GM12878 (cell line): Measurements from ENCODE around the gene ME3. TPM values are rescaled to one million over a fixed set of nuclear protein-coding genes. Genes with fewer than 3 reads are reported as not detected.

Source experiments
- ATAC-seq: fragments of 200-7000 bp; cut with Tn5 transposase; 3 replicates; pipeline ENCODE4 v1.9.1; 2020; ENCODE audit warnings: mild to moderate bottlenecking, moderate library complexity
- BruUV-seq: library from RNA; stranded (reverse); fragments of 400-500 nt; replicated peaks from 2 replicates; lab custom pipeline; 2021; lab: Mats Ljungman, UMichigan
- CTCF ChIA-PET: fragments of 300-600 bp; sonication (Branson Sonifier 250); formaldehyde crosslinking; extraction: SDS; loops from one replicate; lab custom pipeline; 2021; ENCODE audit warnings: inconsistent platforms; lab: Yijun Ruan, JAX
- POLR2A ChIA-PET: fragments of 350-600 bp; formaldehyde crosslinking; extraction: SDS; loops from one replicate; lab custom pipeline; 2021; ENCODE audit warnings: inconsistent platforms; lab: Charles Lee
- RAD21 ChIA-PET: fragments of 300-600 bp; sonication (Branson Sonifier 250); formaldehyde crosslinking; loops from one replicate; lab custom pipeline; 2023; ENCODE audit warnings: antibody characterized with exemption; ENCODE audit not compliant: unreplicated experiment; lab: Charles Lee
- SMC1A ChIA-PET: fragments of 300-600 bp; sonication (Branson Sonifier 250); formaldehyde crosslinking; loops from one replicate; lab custom pipeline; 2023; ENCODE audit not compliant: unreplicated experiment, uncharacterized antibody; lab: Charles Lee
- DNase-seq: peaks from one replicate; pipeline ENCODE4 v3.0.0-alpha.2; 2011; ENCODE audit warnings: low read depth, low spot score
- FAIRE-seq: peaks from 3 replicates; lab custom pipeline; 2011; peaks lifted over from hg19 to GRCh38; lab: Jason Lieb, UNC
- H2AFZ ChIP-seq: 2 replicates; pipeline ENCODE4 v1.6.0; 2011; ENCODE audit warnings: low read depth, low read length, control low read depth; ENCODE audit not compliant: control insufficient read depth
- H3K27ac ChIP-seq: 2 replicates; pipeline ENCODE4 v1.5.1; 2011; ENCODE audit warnings: control low read depth; ENCODE audit not compliant: control insufficient read depth, insufficient read depth
- H3K27me3 ChIP-seq, 2 experiments: replicated peaks in 1 of 2; 2 replicates each; pipeline versions ENCODE4 v1.6.0 to v1.6.1; 2011; ENCODE audit warnings: low read length in 1 of 2; ENCODE audit not compliant: control insufficient read depth in 2 of 2, insufficient read depth in 2 of 2
- H3K36me3 ChIP-seq, 2 experiments: 2 replicates each; pipeline ENCODE4 v1.5.1; 2011; ENCODE audit warnings: low read length in 1 of 2; ENCODE audit not compliant: control insufficient read depth in 2 of 2, insufficient read depth in 2 of 2
- H3K4me1 ChIP-seq: 2 replicates; pipeline ENCODE4 v1.6.1; 2011; ENCODE audit warnings: mild to moderate bottlenecking, low read length, moderate library complexity, mixed read lengths; ENCODE audit not compliant: control insufficient read depth, insufficient read depth
- H3K4me2 ChIP-seq: 2 replicates; pipeline ENCODE4 v1.6.0; 2011; ENCODE audit warnings: control low read depth; ENCODE audit not compliant: control insufficient read depth, insufficient read depth
- H3K4me3 ChIP-seq: fragments of 200-600 bp; sonication (generic); 2 replicates; pipeline ENCODE4 v1.5.1; 2016
- H3K79me2 ChIP-seq: 2 replicates; pipeline ENCODE4 v1.6.0; 2011; ENCODE audit warnings: low read length; ENCODE audit not compliant: control insufficient read depth, insufficient read depth
- H3K9ac ChIP-seq: 2 replicates; pipeline ENCODE4 v1.8.0; 2011; ENCODE audit warnings: low read length, control low read depth, mixed read lengths; ENCODE audit not compliant: control insufficient read depth, insufficient read depth
- H3K9me3 ChIP-seq: replicated peaks from 3 replicates; pipeline ENCODE4 v1.5.1; 2011; ENCODE audit warnings: mild to moderate bottlenecking, low read length; ENCODE audit not compliant: control insufficient read depth, insufficient read depth
- H4K20me1 ChIP-seq: 2 replicates; pipeline ENCODE4 v1.6.0; 2011; ENCODE audit not compliant: control insufficient read depth, insufficient read depth
- BCLAF1 ChIP-seq: fragments of 450-650 bp; IDR thresholded peaks from 2 replicates; pipeline ENCODE4 v1.6.1; 2017; ENCODE audit warnings: antibody characterized with exemption, mild to moderate bottlenecking, moderate library complexity
- CTCF ChIP-seq, 3 experiments: IDR thresholded peaks in 2 of 3; conservative IDR thresholded peaks in 1 of 3; 2 replicates each; pipeline ENCODE4 v1.5.1; 2011; ENCODE audit warnings: low read depth in 3 of 3, low read length in 3 of 3, mild to moderate bottlenecking in 3 of 3, control low read depth in 2 of 3, moderate library complexity in 2 of 3, inconsistent platforms in 1 of 3, mixed read lengths in 1 of 3; ENCODE audit not compliant: control insufficient read depth in 2 of 3, insufficient read depth in 1 of 3; ENCODE audit errors: extremely low read depth in 1 of 3
- JUND ChIP-seq: IDR thresholded peaks from 2 replicates; pipeline ENCODE4 v1.6.1; 2012; ENCODE audit warnings: low read depth, mild to moderate bottlenecking, low read length, improper control_type of control experiment, moderate library complexity
- KDM1A ChIP-seq: fragments of 200-600 bp; sonication (generic); IDR thresholded peaks from 2 replicates; pipeline ENCODE4 v1.6.1; 2016; ENCODE audit warnings: borderline replicate concordance
- MLLT1 ChIP-seq: fragments of 450-650 bp; IDR thresholded peaks from 2 replicates; pipeline ENCODE4 v1.6.1; 2016; ENCODE audit warnings: mild to moderate bottlenecking
- NR2C2 ChIP-seq: IDR thresholded peaks from 2 replicates; pipeline ENCODE4 v1.6.1; 2011; ENCODE audit warnings: borderline replicate concordance, low read depth; ENCODE audit not compliant: control insufficient read depth, insufficient read length
- TBL1XR1 ChIP-seq: IDR thresholded peaks from 2 replicates; pipeline ENCODE4 v1.6.1; 2012; ENCODE audit warnings: low read depth, low read length, improper control_type of control experiment
- WGBS: methylation state at CpG from one replicate; pipeline ENCODE4 v1.1.6; 2016; ENCODE audit warnings: low lambda C conversion rate; ENCODE audit not compliant: insufficient replicate concordance, insufficient coverage; ENCODE audit errors: missing lambda C conversion rate; 5-methylcytosine and 5-hydroxymethylcytosine counted together
- in situ Hi-C: fragments of 300-500 bp; cut with MboI; formaldehyde crosslinking; loops from 9 replicates; pipeline ENCODE4 v1.14.3; 2018; ENCODE audit warnings: mixed read lengths
- intact Hi-C: fragments of 100-400 bp; cut with micrococcal nuclease; formaldehyde crosslinking; loops from one replicate; pipeline ENCODE4 v1.14.2; 2022; ENCODE audit not compliant: unreplicated experiment
- polyA plus RNA-seq, 11 experiments: library from polyadenylated mRNA; depleted of rRNA in 4 of 11; unstranded in 6 of 11; stranded (reverse) in 5 of 11; fragments of >200 nt; fragmentation: Nextera tagmentation in 4 of 11; fragmentation: Illumina TruSeq in 1 of 11; extraction: Ambion mirVana in 4 of 11; extraction: Trizol in 1 of 11; gene quantifications; 1 replicate in 1 of 11; 2 replicates in 10 of 11; pipeline versions ENCODE4 v1.2.1 to v1.2.3, GENCODE V29; 2011 to 2016; ENCODE audit warnings: inconsistent platforms in 2 of 11, missing spikeins in 2 of 11, low read depth in 1 of 11
- total RNA-seq, 4 experiments: library from RNA; depleted of rRNA in 3 of 4; stranded (reverse); fragments of >200 nt in 3 of 4; fragmentation: Illumina TruSeq in 1 of 4; extraction: Trizol in 1 of 4; gene quantifications; 2 replicates each; pipeline versions ENCODE4 v1.2.1 to v1.2.3, GENCODE V29; 2013 to 2021
- TF ChIP-seq, protein P1 (sequence below): fragments of 450-650 bp; formaldehyde crosslinking; IDR thresholded peaks from 2 replicates; pipeline ENCODE4 v1.4.0; 2022; ENCODE audit warnings: mild to moderate bottlenecking, moderate library complexity
- TF ChIP-seq, protein P2 (sequence below): fragments of 450-650 bp; IDR thresholded peaks from 2 replicates; pipeline ENCODE4 v1.6.1; 2017; ENCODE audit warnings: mild to moderate bottlenecking, low read depth, inconsistent platforms; ENCODE audit not compliant: poor library complexity, severe bottlenecking
- TF ChIP-seq, protein P3 (sequence below): IDR thresholded peaks from 2 replicates; pipeline ENCODE4 v1.6.1; 2012; ENCODE audit warnings: low read depth, low read length, improper control_type of control experiment

ME3 gene
- total and polyA plus RNA-seq, 10 of the 15 experiments (the other 5 are each of a cell fraction or from before 2014, with no cell fraction given) = 0.06 to 0.40 (median 0.19) TPM; not detected in 2

GRCh38 chr11:86644291-86644690, 28.1 kb downstream of the ME3 start:
- no peak overlapping the region for H3K9ac ChIP-seq
- ChIA-PET POLR2A (no interaction called here), SMC1A (no interaction called here), RAD21 (no interaction called here), CTCF (no interaction called here)
- H2AFZ ChIP-seq = no peak overlapping the region
- intact Hi-C loops (no loop called here), in situ Hi-C loops (no loop called here)
- H3K4me3 ChIP-seq = no peak overlapping the region
- no peaks in the 10 kb centered on the region for H3K9me3 ChIP-seq
- no peak overlapping the region for H3K27ac ChIP-seq
- WGBS = 18% methylated on average over 2 of the region's 2 CpGs
- no peaks in the 10 kb centered on the region for H3K36me3 ChIP-seq
- no peak overlapping the region for H3K4me2 ChIP-seq
- ATAC-seq (no peak), FAIRE-seq (no peak), DNase-seq (no peak)
- no peaks in the 10 kb centered on the region for H3K79me2 ChIP-seq
- no peaks in the 10 kb centered on the region for H3K4me1 ChIP-seq
- no TSS peak for BruUV-seq
- no peaks in the 10 kb centered on the region for H3K27me3 ChIP-seq
- no peaks in the 10 kb centered on the region for H4K20me1 ChIP-seq
- TF ChIP-seq TBL1XR1 (no peak), JUND (no peak), BCLAF1 (no peak), KDM1A (no peak), NR2C2 (no peak), CTCF (IDR thresholded peaks at IDR 0.05 in 2 of 3, conservative IDR thresholded peaks at IDR 0.05 in 1 of 3; ENCODE audit: control insufficient read depth in 2 of 3, extremely low read depth in 1 of 3, insufficient read depth in 1 of 3, low read depth in 3 of 3, low read length in 3 of 3) (no peak), MLLT1 (no peak)
- TF ChIP-seq, protein P1, sequence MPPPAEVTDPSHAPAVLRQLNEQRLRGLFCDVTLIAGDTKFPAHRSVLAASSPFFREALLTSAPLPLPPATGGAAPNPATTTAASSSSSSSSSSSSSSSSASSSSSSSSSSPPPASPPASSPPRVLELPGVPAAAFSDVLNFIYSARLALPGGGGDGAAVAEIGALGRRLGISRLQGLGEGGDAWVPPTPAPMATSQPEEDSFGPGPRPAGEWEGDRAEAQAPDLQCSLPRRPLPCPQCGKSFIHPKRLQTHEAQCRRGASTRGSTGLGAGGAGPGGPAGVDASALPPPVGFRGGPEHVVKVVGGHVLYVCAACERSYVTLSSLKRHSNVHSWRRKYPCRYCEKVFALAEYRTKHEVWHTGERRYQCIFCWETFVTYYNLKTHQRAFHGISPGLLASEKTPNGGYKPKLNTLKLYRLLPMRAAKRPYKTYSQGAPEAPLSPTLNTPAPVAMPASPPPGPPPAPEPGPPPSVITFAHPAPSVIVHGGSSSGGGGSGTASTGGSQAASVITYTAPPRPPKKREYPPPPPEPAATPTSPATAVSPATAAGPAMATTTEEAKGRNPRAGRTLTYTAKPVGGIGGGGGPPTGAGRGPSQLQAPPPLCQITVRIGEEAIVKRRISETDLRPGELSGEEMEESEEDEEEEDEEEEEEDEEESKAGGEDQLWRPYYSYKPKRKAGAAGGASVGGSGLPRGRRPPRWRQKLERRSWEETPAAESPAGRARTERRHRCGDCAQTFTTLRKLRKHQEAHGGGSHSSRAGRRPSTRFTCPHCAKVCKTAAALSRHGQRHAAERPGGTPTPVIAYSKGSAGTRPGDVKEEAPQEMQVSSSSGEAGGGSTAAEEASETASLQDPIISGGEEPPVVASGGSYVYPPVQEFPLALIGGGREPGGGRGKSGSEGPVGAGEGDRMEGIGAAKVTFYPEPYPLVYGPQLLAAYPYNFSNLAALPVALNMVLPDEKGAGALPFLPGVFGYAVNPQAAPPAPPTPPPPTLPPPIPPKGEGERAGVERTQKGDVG (CRISPR knock-in tag) = no peak
- TF ChIP-seq, protein P2, sequence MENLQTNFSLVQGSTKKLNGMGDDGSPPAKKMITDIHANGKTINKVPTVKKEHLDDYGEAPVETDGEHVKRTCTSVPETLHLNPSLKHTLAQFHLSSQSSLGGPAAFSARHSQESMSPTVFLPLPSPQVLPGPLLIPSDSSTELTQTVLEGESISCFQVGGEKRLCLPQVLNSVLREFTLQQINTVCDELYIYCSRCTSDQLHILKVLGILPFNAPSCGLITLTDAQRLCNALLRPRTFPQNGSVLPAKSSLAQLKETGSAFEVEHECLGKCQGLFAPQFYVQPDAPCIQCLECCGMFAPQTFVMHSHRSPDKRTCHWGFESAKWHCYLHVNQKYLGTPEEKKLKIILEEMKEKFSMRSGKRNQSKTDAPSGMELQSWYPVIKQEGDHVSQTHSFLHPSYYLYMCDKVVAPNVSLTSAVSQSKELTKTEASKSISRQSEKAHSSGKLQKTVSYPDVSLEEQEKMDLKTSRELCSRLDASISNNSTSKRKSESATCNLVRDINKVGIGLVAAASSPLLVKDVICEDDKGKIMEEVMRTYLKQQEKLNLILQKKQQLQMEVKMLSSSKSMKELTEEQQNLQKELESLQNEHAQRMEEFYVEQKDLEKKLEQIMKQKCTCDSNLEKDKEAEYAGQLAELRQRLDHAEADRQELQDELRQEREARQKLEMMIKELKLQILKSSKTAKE = no peak
- TF ChIP-seq, protein P3, sequence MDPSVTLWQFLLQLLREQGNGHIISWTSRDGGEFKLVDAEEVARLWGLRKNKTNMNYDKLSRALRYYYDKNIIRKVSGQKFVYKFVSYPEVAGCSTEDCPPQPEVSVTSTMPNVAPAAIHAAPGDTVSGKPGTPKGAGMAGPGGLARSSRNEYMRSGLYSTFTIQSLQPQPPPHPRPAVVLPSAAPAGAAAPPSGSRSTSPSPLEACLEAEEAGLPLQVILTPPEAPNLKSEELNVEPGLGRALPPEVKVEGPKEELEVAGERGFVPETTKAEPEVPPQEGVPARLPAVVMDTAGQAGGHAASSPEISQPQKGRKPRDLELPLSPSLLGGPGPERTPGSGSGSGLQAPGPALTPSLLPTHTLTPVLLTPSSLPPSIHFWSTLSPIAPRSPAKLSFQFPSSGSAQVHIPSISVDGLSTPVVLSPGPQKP = no peak
